ENCODE measurements around the gene DYNLRB1.

DNA sequence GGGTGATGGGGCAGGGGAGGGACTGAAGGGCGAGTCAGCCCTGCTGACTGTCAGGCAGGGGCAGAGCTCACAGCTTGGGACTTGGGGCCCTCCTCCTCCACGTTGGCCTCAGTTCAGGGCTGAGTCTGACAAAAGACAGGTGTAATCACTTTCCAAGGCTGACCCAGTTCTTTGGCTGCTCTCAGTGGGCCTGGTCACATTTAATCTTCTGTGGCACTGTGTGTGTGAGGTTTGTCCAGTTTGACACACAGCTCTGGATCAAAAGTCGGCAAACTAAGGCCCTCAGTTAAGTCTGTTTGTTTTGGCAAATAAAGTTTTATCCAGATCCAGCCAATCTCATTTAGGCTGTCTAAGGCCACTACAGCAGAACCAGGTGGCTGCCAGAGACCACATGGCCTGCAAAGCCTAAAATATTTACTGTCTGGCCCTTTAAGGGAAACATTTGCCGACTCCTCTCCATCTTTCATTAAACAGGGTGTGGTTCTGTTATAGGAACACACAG is 37.2 kb downstream of the DYNLRB1 start:
- TF ChIP-seq, protein P1, sequence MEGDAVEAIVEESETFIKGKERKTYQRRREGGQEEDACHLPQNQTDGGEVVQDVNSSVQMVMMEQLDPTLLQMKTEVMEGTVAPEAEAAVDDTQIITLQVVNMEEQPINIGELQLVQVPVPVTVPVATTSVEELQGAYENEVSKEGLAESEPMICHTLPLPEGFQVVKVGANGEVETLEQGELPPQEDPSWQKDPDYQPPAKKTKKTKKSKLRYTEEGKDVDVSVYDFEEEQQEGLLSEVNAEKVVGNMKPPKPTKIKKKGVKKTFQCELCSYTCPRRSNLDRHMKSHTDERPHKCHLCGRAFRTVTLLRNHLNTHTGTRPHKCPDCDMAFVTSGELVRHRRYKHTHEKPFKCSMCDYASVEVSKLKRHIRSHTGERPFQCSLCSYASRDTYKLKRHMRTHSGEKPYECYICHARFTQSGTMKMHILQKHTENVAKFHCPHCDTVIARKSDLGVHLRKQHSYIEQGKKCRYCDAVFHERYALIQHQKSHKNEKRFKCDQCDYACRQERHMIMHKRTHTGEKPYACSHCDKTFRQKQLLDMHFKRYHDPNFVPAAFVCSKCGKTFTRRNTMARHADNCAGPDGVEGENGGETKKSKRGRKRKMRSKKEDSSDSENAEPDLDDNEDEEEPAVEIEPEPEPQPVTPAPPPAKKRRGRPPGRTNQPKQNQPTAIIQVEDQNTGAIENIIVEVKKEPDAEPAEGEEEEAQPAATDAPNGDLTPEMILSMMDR (IDR thresholded peaks at IDR 0.05), result no peak
- TF ChIP-seq POLR2A (IDR thresholded peaks at IDR 0.05) (no peak), POLR2AphosphoS5 (IDR thresholded peaks at IDR 0.05) (peak in 1 of 3 donors; percentile 35), EP300 (IDR thresholded peaks at IDR 0.05) (no peak)
